GM19455 (cell line): ENCODE results near the gene OVCA2.

Experiments used
- ATAC-seq: cut with Tn5 transposase; IDR thresholded peaks from one replicate; pipeline ENCODE4 v1.9.1; 2021; ENCODE audit not compliant: unreplicated experiment

OVCA2 gene

DNA sequence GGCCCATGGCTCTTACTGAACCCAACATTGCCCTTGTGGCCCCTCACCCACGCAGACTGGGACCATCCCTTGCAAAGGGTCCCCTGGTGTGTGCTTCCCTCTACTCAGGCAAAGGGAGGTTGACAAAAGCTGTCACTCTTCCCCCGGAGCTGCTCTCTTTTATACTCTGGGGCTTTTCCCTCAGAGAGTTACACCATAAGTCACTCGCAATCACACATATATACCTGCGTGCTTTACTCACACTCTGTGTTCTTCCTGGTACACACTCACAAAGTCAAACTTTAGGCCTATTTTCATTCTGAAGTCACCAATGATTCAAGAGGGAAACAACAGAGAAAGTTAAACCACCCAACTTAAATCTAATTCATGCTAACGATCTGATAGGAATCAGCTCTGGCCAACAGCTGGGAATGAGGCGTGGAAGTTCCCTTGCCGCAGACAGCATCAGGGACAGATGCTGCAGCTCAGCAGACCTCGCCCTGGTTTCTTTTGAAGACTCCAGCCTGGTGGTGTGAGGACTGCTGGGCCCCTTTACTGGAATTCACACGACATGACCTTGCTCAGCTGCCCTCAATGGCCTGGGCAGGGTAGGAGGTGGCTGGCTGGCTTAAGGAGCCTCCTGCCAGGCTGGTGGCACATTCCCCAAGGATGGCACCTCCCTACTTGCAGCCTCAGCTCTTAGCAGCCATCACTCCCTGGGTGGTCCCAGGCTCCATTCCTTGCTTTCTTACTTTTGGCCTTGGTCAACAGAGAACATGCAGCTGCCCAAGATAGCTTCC, 40.4 kb downstream of the OVCA2 start:
- no peak for ATAC-seq

DNA sequence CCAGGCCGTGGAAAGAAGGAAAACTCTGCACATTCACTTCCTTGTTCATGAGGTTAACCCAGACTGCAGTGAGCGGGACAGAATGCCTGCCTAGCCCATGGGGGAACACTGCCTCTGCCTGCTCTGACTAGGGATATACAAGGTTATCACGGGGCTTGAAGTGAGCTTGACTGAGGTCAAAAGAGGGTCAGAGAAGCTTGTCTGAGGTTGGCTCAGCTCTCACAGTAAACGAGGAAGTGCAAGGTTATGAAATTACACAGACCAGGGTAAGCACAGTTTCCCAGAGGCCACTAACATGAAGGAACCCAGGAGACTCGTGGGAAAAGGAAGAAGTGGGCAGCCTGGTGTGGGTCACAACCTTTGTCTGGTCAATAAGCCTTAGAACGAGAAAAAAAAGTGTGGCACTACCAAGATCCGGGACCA, 41.8 kb downstream of the OVCA2 start:
- no peak for ATAC-seq

DNA sequence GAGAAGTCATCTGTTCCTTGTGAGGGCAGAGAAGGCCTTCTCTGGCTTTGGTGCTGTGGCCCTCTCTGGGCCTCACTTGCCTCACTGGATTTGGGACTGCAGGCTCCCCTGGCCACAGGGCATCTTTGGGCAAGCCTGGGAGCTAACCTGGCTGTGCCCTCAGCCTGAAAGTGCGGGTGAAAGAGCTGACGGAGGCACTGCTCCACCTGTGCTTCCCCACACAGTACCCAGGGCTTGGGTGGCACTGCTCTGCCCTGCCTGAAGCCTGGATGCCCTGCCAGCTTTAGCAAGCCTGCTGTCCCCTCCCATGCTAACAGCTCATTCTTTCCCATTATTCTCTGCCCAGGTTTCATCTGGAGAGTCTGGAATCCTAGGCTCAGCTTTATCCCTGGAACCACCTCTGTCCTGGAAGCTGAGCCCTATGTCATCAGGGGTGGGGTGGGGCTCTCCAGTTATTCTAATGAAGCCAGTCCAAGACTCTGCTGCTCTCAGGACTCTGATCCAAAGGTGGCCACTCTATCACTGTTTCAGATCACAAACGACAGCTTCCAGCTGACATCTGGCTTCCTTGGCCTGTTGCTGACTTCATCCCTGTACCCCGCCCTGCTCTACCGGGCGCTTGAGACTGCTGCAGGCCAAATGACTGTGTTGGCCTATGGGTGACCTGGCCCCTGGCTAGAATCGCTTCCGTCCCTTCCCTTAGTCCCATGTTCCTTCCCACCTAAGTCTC, 42.4 kb downstream of the OVCA2 start:
- no peak for ATAC-seq

DNA sequence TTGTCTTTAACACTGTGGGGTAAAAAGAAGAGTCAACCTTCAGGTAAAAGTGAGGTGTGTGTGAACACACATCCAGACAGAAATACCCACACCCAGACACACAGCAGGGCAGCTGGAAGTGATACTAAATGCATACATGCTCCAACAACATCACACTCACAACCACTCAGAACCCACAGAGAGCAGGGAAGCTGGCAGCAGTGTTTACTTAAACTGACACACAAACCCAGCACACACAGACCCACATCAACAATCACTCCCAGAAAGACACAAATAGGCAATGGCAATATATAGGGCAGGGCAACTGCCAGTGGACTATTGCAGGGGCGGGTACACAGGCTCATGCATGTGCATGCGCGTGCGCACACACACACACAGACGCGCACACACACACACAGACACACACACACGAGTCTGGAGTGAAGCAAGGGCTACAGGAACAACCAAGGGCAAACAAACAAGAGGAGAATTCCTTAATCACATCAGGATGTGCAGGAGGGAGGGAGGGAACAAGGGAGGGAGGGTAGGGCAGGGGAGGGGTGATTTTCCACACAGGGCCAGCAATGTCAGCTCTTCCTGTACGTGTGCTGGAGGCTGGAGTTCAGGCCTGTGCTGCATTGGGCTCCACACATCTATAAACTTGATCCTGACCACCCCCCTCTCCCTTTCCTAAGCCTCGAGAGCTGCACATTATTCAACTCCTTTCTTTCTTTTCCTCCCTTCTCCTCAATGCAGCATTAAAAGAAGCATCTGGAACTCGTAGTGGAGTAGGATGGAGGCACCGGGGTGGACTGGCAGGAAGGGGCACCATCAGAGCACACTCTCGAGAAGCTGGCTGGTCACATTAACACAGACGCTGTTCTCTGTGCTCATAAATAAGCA, 43.2 kb downstream of the OVCA2 start:
- no peak for ATAC-seq

DNA sequence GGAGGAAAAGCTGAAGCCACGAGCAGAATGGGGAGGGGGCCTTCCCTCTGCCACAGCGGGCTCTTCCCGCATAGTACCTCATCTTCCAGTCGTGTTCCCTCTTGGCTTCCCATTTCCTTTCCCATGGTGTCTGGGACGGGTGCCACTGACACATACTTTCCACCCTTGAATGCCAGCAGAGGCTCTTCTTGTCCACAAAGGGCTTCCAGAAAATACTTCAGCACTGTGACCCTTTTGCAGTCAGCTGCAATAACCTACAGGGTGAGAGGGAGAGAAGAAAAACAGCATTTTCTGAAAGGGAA, 43.8 kb downstream of the OVCA2 start:
- no peak for ATAC-seq

DNA sequence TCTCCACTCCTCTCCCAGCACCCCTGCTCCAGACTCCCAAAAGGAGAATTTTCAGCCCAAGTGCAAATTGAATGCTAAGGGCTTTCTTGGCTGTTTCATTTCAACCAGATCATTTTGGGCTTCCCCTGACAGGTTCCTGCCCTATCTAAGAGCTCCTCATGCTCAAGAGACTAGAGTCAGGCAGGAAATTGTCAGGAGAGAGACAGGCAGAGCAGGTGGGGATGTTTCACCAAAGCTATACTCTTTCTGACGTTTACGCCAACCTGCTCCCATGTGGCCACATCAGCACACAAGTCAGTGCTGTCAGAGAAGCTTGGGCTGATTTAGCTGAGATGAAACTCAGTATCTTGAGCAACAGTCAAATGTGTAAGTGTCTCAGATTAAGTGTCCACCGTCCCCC, 44.5 kb downstream of the OVCA2 start:
- no peak for ATAC-seq

DNA sequence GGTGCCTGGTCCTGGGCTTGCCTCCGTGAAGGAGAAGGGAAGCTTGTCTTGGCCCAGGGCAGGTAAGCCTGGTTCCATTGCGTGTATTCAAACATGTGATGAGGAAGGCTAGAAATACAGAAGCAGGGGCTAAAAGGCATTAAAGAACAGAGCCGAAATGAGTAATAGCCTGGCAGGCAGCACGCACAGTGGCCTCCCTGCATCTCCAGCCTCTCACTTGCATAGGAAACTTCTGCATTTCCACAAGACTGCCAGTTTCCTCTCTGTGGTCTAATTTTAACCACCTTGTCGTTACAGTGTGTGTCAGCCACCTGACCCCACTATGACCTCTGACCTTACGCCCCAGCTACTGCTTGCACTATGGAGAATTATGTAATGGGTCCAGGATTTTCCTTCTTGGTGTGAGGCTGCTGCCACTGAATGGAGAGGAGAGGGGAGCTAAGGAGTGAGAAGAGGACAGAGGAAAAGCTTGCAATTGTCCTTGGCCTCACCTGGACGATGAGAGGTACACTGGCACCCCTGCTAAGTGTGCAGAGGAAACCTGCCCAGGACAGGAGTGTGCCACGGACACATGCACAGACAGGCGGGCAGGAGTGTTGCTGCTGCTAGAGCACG, 45.9 kb downstream of the OVCA2 start:
- no peak for ATAC-seq

GRCh38 chr17:2089021-2089422, 47.2 kb downstream of the OVCA2 start:
- peak; percentile 26 for ATAC-seq

- no peak for ATAC-seq
These were observed 48.4 kb downstream of the OVCA2 start for GRCh38 chr17:2090210-2090641.

- ATAC-seq: no peak
These were observed 49.1 kb downstream of the OVCA2 start for GRCh38 chr17:2090804-2091534.

DNA sequence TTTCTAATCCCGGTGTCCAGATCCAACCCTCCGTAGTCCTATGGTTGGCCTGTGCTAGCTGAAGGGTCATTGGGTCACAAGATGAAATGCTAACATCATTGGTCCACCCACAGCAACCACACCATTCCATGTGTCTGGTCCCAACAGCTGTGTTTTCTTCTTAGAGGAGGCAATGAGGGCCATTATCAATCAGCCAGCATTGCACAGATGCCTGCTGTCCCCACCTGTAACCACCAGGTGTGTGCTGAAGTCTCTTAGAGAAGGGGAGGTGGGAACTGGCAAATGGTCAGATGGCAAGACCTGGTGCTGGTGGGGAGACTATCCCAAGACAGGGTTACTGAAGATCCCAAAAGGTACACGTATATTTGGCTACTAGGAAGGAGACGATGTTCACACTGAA, 50.4 kb downstream of the OVCA2 start:
- ATAC-seq: no peak
